Heart left ventricle (tissue), 13 donors: ENCODE results near the gene LAIR2.
"Not testable (repeated sequence)": the region's sequence is repeated elsewhere in the genome, so short reads cannot be mapped to it uniquely, and the experiment has no call there.

Source experiments
- CTCF ChIP-seq, 12 donors: fragments of 200-600 bp; sonication (generic) in 4 of 12; IDR thresholded peaks; one replicate each; pipeline versions ENCODE4 v1.5.0 to v1.8.0; 2018 to 2022; ENCODE audit warnings: antibody characterized with exemption in 12 of 12, mild to moderate bottlenecking in 5 of 12
- POLR2A ChIP-seq, 2 donors: fragments of 450-650 bp; IDR thresholded peaks; one replicate each; pipeline ENCODE4 v1.6.1; 2017; ENCODE audit warnings: antibody characterized with exemption in 2 of 2, mild to moderate bottlenecking in 2 of 2, moderate library complexity in 2 of 2
- donor health status: ischemic (EF 13 %, LVEDD 7.1; RV severe dilation, severe dysfunction).
- donor health status: DM: no; HTN: yes; CAD: no.
- donor health status: DM: no; HTN: no; CAD: no.
- donor health status: ischemic (EF 25% LVEDD 6.9; RV normal size, moderate dysfunction).
- donor health status: ischemic (EF 25% LVEDD 5.7; RV mildly dilated, moderate dysfunction).
- donor health status: ischemic (EF 35%, LVEDD 5.7; RV mildly dilated, moderate dysfunction).
- donor health status: nonischemic (EF 11% LVEDD 7.7; RV severe dilation, severe dysfunction).
- donor health status: DM: yes; HTN: yes; CAD: no.
- donor health status: PGD.
- donor health status: ischemic (EF 29% LVEDD 5.4; RV normal size, mild dysfunction).
- donor health status: nonischemic (EF 23%, LVEDD 6.1; RV moderate dilation, normal function).

GRCh38 chr19:54497747-54498450 is 4.7 kb upstream of the LAIR2 start:
- not testable (repeated sequence) for TF ChIP-seq CTCF, POLR2A (IDR thresholded peaks at IDR 0.05)
